ENCODE measurements around the gene RPS6KC1.

- TF ChIP-seq CTCF (IDR thresholded peaks at IDR 0.05): no peak
- TF ChIP-seq EZH2 (IDR thresholded peaks at IDR 0.05): no peak
Observed at GRCh38 chr1:213315571-213315970, 264.5 kb downstream of the RPS6KC1 start.
